Tibial nerve (tissue), 3 donors: Measurements from ENCODE around the gene UCHL1.

Experiments
- CTCF ChIP-seq, 5 experiments: fragments of 200-600 bp in 3 of 5; fragments of 450-650 bp in 2 of 5; sonication (generic) in 3 of 5; IDR thresholded peaks; one replicate each; pipeline ENCODE4 v1.5.1; 2016 to 2019; ENCODE audit warnings: antibody characterized with exemption in 5 of 5, mild to moderate bottlenecking in 3 of 5, moderate library complexity in 2 of 5
- POLR2A ChIP-seq, 2 donors: fragments of 450-650 bp; IDR thresholded peaks; one replicate each; pipeline ENCODE4 v1.6.1; 2017; ENCODE audit warnings: antibody characterized with exemption in 2 of 2, mild to moderate bottlenecking in 2 of 2, moderate library complexity in 2 of 2

DNA sequence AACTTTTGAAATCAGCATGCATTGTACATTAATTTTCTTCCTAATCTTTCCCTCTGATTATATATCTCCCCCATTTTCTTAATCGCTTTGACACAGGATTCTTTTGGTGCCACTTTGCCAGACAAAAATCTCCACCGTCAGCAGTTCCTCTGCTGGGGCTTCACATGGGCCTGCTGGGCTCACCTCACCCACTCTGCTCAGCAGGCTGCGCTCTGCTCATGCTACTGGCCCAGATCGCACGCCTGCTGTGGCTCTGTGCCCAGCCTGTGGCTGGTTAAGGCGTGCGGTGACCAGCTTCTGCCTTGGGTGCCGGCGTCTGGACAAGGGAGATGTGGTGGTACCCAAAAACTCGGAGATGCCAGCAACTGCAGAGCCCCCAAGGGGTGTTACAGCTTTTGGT is 31.1 kb downstream of the UCHL1 start:
- no peak for TF ChIP-seq CTCF (IDR thresholded peaks at IDR 0.05)
- no peak for TF ChIP-seq POLR2A (IDR thresholded peaks at IDR 0.05)
